ENCODE results near the gene PERP. TPM values are rescaled to one million over a fixed set of nuclear protein-coding genes. Genes with fewer than 3 reads are reported as not detected.

PERP gene
- polyA plus RNA-seq, 1 of the 3 experiments (the other 2 are of a cell fraction): 0.02 TPM

- no peaks in the 10 kb centered on the region for H3K36me3 ChIP-seq (replicated peaks in 1 of 2; ENCODE audit: control insufficient read depth in 1 of 2, insufficient read depth in 2 of 2, low read length in 1 of 2)
- POLR2A ChIA-PET: no interaction called here
- TF ChIP-seq, protein P1, sequence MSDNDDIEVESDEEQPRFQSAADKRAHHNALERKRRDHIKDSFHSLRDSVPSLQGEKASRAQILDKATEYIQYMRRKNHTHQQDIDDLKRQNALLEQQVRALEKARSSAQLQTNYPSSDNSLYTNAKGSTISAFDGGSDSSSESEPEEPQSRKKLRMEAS (IDR thresholded peaks at IDR 0.05; ENCODE audit: low read depth): no peak
- TF ChIP-seq FOXM1 (IDR thresholded peaks at IDR 0.05; ENCODE audit: low read depth) (no peak), RCOR1 (IDR thresholded peaks at IDR 0.05; ENCODE audit: low read length) (no peak), FOXJ3 (CRISPR knock-in tag; IDR thresholded peaks at IDR 0.05) (no peak), POLR2AphosphoS5 (IDR thresholded peaks at IDR 0.05; ENCODE audit: low read depth, low read length) (no peak), CTCF (IDR thresholded peaks at IDR 0.05) (no peak), USF2 (IDR thresholded peaks at IDR 0.05; ENCODE audit: borderline replicate concordance, low read depth, low read length) (no peak), GABPA (IDR thresholded peaks at IDR 0.05; ENCODE audit: low read depth) (no peak), NFIC (IDR thresholded peaks at IDR 0.05; ENCODE audit: borderline replicate concordance) (no peak), FOSL2 (IDR thresholded peaks at IDR 0.05; ENCODE audit: borderline replicate concordance, low read depth) (no peak), REST (IDR thresholded peaks at IDR 0.05; ENCODE audit: low read depth, low read length) (no peak), ELF1 (IDR thresholded peaks at IDR 0.05) (no peak), YY1 (IDR thresholded peaks at IDR 0.05; ENCODE audit: low read depth) (no peak)
- TF ChIP-seq, protein P2, sequence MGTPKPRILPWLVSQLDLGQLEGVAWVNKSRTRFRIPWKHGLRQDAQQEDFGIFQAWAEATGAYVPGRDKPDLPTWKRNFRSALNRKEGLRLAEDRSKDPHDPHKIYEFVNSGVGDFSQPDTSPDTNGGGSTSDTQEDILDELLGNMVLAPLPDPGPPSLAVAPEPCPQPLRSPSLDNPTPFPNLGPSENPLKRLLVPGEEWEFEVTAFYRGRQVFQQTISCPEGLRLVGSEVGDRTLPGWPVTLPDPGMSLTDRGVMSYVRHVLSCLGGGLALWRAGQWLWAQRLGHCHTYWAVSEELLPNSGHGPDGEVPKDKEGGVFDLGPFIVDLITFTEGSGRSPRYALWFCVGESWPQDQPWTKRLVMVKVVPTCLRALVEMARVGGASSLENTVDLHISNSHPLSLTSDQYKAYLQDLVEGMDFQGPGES (IDR thresholded peaks at IDR 0.05; ENCODE audit: low read depth, low read length): no peak
- no peaks in the 10 kb centered on the region for H3K4me1 ChIP-seq (ENCODE audit: control insufficient read depth in 1 of 2, insufficient read depth in 2 of 2, low read depth in 1 of 2, low read length in 1 of 2)
- no peak for DNase-seq
- no peak overlapping the region for H2AFZ ChIP-seq (ENCODE audit: low read depth)
- no peak overlapping the region for H3K9ac ChIP-seq
- CTCF ChIA-PET: no interaction called here
- H3K27me3 ChIP-seq (ENCODE audit: insufficient read depth): no peaks in the 10 kb centered on the region
- H3K4me2 ChIP-seq: no peak overlapping the region
- H3K9me3 ChIP-seq: no peaks in the 10 kb centered on the region
- no peak overlapping the region for H3K27ac ChIP-seq (ENCODE audit: low read depth in 2 of 2, low read length in 1 of 2)
- no peaks in the 10 kb centered on the region for H4K20me1 ChIP-seq (ENCODE audit: insufficient read depth)
- no peaks in the 10 kb centered on the region for H3F3A ChIP-seq (replicated peaks; ENCODE audit: insufficient read depth)
- 2% methylated on average over 5 of the region's 5 CpGs for whole genome bisulfite sequencing (ENCODE audit: low lambda C conversion rate)
- no peaks in the 10 kb centered on the region for H3K79me2 ChIP-seq (ENCODE audit: insufficient read depth)
- no peak overlapping the region for H3K4me3 ChIP-seq (ENCODE audit: low read depth in 2 of 2, low read length in 1 of 2)
- no peaks in the 10 kb centered on the region for H3K9me2 ChIP-seq
Observed at GRCh38 chr6:138086573-138087196, 20.5 kb downstream of the PERP start.

Data from SK-N-SH (cell line).